ENCODE results near the gene SP5. TPM values are rescaled to one million over a fixed set of nuclear protein-coding genes. Genes with fewer than 3 reads are reported as not detected.

SP5 gene
- total and polyA plus RNA-seq, 2 donors (not counting 3 experiments of a cell fraction or from before 2014, with no cell fraction given), result not detected

DNA sequence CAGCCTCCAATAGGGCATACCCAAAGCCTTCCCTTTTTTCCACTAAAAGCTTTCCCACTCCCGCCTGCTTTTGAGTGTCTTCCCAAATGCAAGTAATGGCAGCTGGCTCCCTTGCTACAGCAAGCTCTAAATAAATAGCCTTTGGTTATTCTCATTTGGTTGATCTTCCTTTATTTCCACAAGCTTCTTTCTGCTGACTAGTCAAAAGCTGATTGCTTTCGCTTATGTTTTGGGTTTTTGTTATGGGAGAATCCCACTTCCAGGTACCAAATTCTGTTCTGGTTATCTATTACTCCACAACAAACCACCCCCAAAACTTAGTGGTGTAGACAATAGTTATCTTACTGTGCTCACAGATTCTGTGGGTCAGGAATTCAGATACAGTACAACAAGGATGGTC, 22.3 kb downstream of the SP5 start:
- no peak overlapping the region for H3K27ac ChIP-seq (ENCODE audit: insufficient read depth, low read depth, low read length)
- H3K27me3 ChIP-seq (ENCODE audit: control insufficient read depth in 2 of 2, insufficient read depth in 2 of 2, low read length in 2 of 2), result no peaks in the 10 kb centered on the region
- POLR2A ChIA-PET, result no interaction called here
- dilution Hi-C loops (cut with MboI; ENCODE audit: extremely low pct_ligation_motif_present, low sequenced_read_pairs), result no loop called here
- H3K4me2 ChIP-seq (ENCODE audit: insufficient read depth, low read length), result no peak overlapping the region
- intact Hi-C loops (cut with micrococcal nuclease), result no loop called here
- no peaks in the 10 kb centered on the region for H3K4me1 ChIP-seq (ENCODE audit: control insufficient read depth, extremely low read depth, insufficient read depth, low read length)
- H3K9ac ChIP-seq (replicated peaks; ENCODE audit: extremely low read depth, insufficient read depth, low read length), result no peak overlapping the region
- TF ChIP-seq POLR2A (IDR thresholded peaks at IDR 0.05; ENCODE audit: low read depth, low read length), result no peak
- TF ChIP-seq EZH2 (IDR thresholded peaks at IDR 0.05; ENCODE audit: borderline replicate concordance, low read depth, low read length, severe bottlenecking), result no peak
- no peak for TF ChIP-seq JUN (IDR thresholded peaks at IDR 0.05; ENCODE audit: borderline replicate concordance, insufficient read depth, insufficient read length, low read depth)
- TF ChIP-seq POLR2AphosphoS5 (IDR thresholded peaks at IDR 0.05; ENCODE audit: insufficient read depth, low read depth, low read length), result no peak
- TF ChIP-seq MYC (IDR thresholded peaks at IDR 0.05; ENCODE audit: low read depth, low read length), result no peak
- no peak for TF ChIP-seq FOS (IDR thresholded peaks at IDR 0.05; ENCODE audit: borderline replicate concordance, insufficient read depth, low read length)
- no peak for TF ChIP-seq GATA2 (IDR thresholded peaks at IDR 0.05; ENCODE audit: insufficient read depth, insufficient read length, low read depth, low read length)
- TF ChIP-seq, protein P1, sequence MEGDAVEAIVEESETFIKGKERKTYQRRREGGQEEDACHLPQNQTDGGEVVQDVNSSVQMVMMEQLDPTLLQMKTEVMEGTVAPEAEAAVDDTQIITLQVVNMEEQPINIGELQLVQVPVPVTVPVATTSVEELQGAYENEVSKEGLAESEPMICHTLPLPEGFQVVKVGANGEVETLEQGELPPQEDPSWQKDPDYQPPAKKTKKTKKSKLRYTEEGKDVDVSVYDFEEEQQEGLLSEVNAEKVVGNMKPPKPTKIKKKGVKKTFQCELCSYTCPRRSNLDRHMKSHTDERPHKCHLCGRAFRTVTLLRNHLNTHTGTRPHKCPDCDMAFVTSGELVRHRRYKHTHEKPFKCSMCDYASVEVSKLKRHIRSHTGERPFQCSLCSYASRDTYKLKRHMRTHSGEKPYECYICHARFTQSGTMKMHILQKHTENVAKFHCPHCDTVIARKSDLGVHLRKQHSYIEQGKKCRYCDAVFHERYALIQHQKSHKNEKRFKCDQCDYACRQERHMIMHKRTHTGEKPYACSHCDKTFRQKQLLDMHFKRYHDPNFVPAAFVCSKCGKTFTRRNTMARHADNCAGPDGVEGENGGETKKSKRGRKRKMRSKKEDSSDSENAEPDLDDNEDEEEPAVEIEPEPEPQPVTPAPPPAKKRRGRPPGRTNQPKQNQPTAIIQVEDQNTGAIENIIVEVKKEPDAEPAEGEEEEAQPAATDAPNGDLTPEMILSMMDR (IDR thresholded peaks at IDR 0.05; ENCODE audit: extremely low read depth in 1 of 2, insufficient read depth in 1 of 2, low read depth in 1 of 2, low read length in 2 of 2), result no peak
- TF ChIP-seq, protein P2, sequence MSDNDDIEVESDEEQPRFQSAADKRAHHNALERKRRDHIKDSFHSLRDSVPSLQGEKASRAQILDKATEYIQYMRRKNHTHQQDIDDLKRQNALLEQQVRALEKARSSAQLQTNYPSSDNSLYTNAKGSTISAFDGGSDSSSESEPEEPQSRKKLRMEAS (IDR thresholded peaks at IDR 0.05; ENCODE audit: insufficient read depth, insufficient read length), result no peak
- H4K20me1 ChIP-seq (replicated peaks; ENCODE audit: control insufficient read depth, extremely low read depth, insufficient read depth, low read length), result no peaks in the 10 kb centered on the region
- no peak overlapping the region for H3K4me3 ChIP-seq (replicated peaks in 1 of 3; ENCODE audit: insufficient read depth in 1 of 3, low read depth in 1 of 3, low read length in 3 of 3)
- no peak overlapping the region for H2AFZ ChIP-seq (ENCODE audit: low read depth, low read length)
- no peaks in the 10 kb centered on the region for H3K9me1 ChIP-seq (replicated peaks; ENCODE audit: control insufficient read depth, extremely low read depth, insufficient read depth, low read length)
- BruUV-seq (replicated peaks), result no TSS peak
- DNase-seq (ENCODE audit: low read depth, low spot score) (no peak), FAIRE-seq (no peak)
- CTCF ChIA-PET, result interaction anchor here (0.9 kb wide), 1 partner anchor 328 kb away, joined by 4 read pairs; no protein-coding TSS in a partner anchor
- no peaks in the 10 kb centered on the region for H3K79me2 ChIP-seq (ENCODE audit: control insufficient read depth, insufficient read depth, low read length)
- no peaks in the 10 kb centered on the region for H3K9me3 ChIP-seq (replicated peaks; ENCODE audit: control insufficient read depth, insufficient read depth, low read length)
- H3K36me3 ChIP-seq (ENCODE audit: control insufficient read depth in 2 of 2, extremely low read depth in 1 of 2, insufficient read depth in 2 of 2, low read length in 2 of 2), result no peaks in the 10 kb centered on the region

All from endothelial cell of umbilical vein (primary cell).